ENCODE measurements around the gene ARHGAP6. TPM values are rescaled to one million over a fixed set of nuclear protein-coding genes. Genes with fewer than 3 reads are reported as not detected.

The ARHGAP6 gene
- total and polyA plus RNA-seq, 7 donors: 1.8 to 20.6 (median 6.4) TPM

DNA sequence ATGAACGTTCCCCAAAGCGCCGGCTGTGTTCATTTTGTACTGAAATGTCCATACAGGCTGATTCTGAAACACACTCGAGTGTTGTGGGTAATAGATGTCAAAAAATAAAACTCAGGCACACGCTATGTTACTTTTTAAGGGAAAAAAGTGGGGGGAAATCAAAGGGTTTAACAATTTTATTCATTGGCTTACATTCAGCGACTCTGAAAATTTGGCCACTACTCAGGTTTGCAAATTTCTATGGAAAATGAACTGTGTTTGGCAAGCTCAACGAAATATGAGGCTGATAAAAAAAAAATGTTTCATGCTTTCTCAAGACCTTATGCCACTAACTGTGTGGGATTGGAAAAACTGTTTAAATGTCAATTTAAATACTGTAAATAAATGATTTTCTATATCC, 354.0 kb downstream of the ARHGAP6 start:
- H3K36me3 ChIP-seq (ENCODE audit: insufficient read depth in 1 of 2, low read depth in 1 of 2): no peaks in the 10 kb centered on the region
- 35 to 54% (median 46%) methylated on average over 7 of the region's 7 CpGs for WGBS, 3 donors
- ATAC-seq: no peak

DNA sequence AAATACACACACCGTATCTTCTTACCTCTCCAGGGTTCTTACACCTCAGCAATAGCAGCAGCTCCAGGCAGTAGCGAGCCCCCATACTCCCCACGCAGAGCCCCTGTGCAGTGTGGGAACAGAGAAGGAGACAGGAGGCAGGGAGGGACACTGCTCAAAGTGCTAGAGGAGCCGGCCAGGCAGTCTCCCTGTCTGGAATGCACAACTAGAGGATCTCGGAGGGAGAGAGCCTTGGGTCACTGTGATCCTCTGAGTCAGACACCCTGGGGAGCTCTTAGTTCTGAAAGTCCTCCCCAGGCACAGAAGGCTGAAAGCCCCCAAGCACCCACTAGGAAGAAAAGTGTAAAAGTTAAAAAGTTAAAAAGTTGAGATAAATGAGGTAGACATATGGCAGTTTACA, 356.5 kb downstream of the ARHGAP6 start:
- Histone ChIP-seq H3K9me3 (no peaks in the 10 kb centered on the region), H3K27ac (no peak overlapping the region), H3K4me1 (no peaks in the 10 kb centered on the region), H3K36me3 (ENCODE audit: insufficient read depth in 1 of 2, low read depth in 1 of 2) (no peaks in the 10 kb centered on the region), H3K27me3 (ENCODE audit: insufficient read depth in 3 of 3, low read length in 2 of 3) (no peaks in the 10 kb centered on the region), H3K4me3 (no peak overlapping the region)
- ATAC-seq (peak in 2 of 4 donors; percentile 67 to 69), DNase-seq (no peak)
- TF ChIP-seq, protein P1, sequence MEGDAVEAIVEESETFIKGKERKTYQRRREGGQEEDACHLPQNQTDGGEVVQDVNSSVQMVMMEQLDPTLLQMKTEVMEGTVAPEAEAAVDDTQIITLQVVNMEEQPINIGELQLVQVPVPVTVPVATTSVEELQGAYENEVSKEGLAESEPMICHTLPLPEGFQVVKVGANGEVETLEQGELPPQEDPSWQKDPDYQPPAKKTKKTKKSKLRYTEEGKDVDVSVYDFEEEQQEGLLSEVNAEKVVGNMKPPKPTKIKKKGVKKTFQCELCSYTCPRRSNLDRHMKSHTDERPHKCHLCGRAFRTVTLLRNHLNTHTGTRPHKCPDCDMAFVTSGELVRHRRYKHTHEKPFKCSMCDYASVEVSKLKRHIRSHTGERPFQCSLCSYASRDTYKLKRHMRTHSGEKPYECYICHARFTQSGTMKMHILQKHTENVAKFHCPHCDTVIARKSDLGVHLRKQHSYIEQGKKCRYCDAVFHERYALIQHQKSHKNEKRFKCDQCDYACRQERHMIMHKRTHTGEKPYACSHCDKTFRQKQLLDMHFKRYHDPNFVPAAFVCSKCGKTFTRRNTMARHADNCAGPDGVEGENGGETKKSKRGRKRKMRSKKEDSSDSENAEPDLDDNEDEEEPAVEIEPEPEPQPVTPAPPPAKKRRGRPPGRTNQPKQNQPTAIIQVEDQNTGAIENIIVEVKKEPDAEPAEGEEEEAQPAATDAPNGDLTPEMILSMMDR (IDR thresholded peaks at IDR 0.05): no peak
- intact Hi-C loops (cut with DNase I): no loop called here
- 57 to 73% (median 58%) methylated on average over 5 of the region's 5 CpGs for WGBS, 3 donors

More for the DNA sequence above, 354.0 kb downstream of the ARHGAP6 start:
- H3K9me3 ChIP-seq: no peaks in the 10 kb centered on the region
- intact Hi-C loops (cut with DNase I): no loop called here
- H3K4me1 ChIP-seq: no peaks in the 10 kb centered on the region
- no peak overlapping the region for H3K27ac ChIP-seq
- DNase-seq: no peak
- H3K27me3 ChIP-seq (ENCODE audit: insufficient read depth in 3 of 3, low read length in 2 of 3): no peaks in the 10 kb centered on the region
- no peak overlapping the region for H3K4me3 ChIP-seq
- TF ChIP-seq, protein P1 (IDR thresholded peaks at IDR 0.05): no peak

DNA sequence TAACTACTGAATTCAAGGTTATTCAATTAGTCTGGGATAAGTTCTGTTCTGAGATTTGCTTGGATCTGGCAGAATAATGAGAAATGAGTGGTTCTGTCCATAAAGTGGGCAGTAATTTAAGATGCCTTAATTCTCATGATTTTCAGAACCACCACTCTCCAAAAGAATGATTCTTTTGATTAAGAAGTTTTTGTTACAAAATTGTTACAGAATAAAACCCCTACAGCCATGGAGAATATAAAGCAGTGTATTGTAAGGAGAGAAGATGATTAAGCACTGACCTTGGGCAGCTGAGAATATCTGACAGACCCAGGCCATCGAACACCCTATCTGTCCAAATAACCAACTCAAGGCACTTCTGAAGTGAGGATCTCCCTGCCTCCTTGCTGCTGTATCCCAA, 360.1 kb downstream of the ARHGAP6 start:
- WGBS, 3 donors: 57 to 91% (median 89%) methylated on average over 1 of the region's 1 CpG
- intact Hi-C loops (cut with DNase I): no loop called here

GRCh38 chrX:11304829-11305228, 360.9 kb downstream of the ARHGAP6 start:
- Histone ChIP-seq H3K4me3 (no peak overlapping the region), H3K4me1 (no peaks in the 10 kb centered on the region), H3K9me3 (no peaks in the 10 kb centered on the region), H3K27me3 (ENCODE audit: insufficient read depth in 3 of 3, low read length in 2 of 3) (no peaks in the 10 kb centered on the region), H3K27ac (no peak overlapping the region), H3K36me3 (ENCODE audit: insufficient read depth in 1 of 2, low read depth in 1 of 2) (no peaks in the 10 kb centered on the region)
- 64 to 98% (median 77%) methylated on average over 6 of the region's 6 CpGs for WGBS, 3 donors
- TF ChIP-seq, protein P1 (IDR thresholded peaks at IDR 0.05): no peak
- ATAC-seq: no peak
- DNase-seq: no peak
- intact Hi-C loops (cut with DNase I): no loop called here

More for the DNA sequence above, 360.1 kb downstream of the ARHGAP6 start:
- TF ChIP-seq, protein P1 (IDR thresholded peaks at IDR 0.05): no peak
- ATAC-seq (no peak), DNase-seq (no peak)
- H3K4me3 ChIP-seq: no peak overlapping the region
- H3K27me3 ChIP-seq (ENCODE audit: insufficient read depth in 3 of 3, low read length in 2 of 3): no peaks in the 10 kb centered on the region
- no peak overlapping the region for H3K27ac ChIP-seq
- no peaks in the 10 kb centered on the region for H3K36me3 ChIP-seq (ENCODE audit: insufficient read depth in 1 of 2, low read depth in 1 of 2)
- H3K9me3 ChIP-seq: no peaks in the 10 kb centered on the region
- no peaks in the 10 kb centered on the region for H3K4me1 ChIP-seq

DNA sequence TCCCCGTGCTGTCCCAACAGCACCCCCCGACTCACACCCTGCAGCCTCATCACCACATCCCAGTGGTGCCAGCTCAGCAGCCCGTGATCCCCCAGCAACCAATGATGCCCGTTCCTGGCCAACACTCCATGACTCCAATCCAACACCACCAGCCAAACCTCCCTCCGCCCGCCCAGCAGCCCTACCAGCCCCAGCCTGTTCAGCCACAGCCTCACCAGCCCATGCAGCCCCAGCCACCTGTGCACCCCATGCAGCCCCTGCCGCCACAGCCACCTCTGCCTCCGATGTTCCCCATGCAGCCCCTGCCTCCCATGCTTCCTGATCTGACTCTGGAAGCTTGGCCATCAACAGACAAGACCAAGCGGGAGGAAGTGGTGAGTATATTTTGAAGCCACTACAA, 367.1 kb downstream of the ARHGAP6 start:
- no peak overlapping the region for H3K27ac ChIP-seq
- TF ChIP-seq, protein P1 (IDR thresholded peaks at IDR 0.05): no peak
- DNase-seq (peak in 1 of 2 donors; percentile 45), ATAC-seq (no peak)
- H3K36me3 ChIP-seq (ENCODE audit: insufficient read depth in 1 of 2, low read depth in 1 of 2): no peaks in the 10 kb centered on the region
- H3K4me1 ChIP-seq: no peaks in the 10 kb centered on the region
- intact Hi-C loops (cut with DNase I): no loop called here
- H3K4me3 ChIP-seq: no peak overlapping the region
- H3K9me3 ChIP-seq: no peaks in the 10 kb centered on the region
- 81 to 98% (median 96%) methylated on average over 9 of the region's 9 CpGs for WGBS, 3 donors
- H3K27me3 ChIP-seq (ENCODE audit: insufficient read depth in 3 of 3, low read length in 2 of 3): no peaks in the 10 kb centered on the region
